Naive B cell (primary cell): ENCODE results near the gene PPP3CB. TPM values are rescaled to one million over a fixed set of nuclear protein-coding genes. Genes with fewer than 3 reads are reported as not detected.

Experiments
- ATAC-seq, 2 donors: fragments of 150-1000 bp; cut with Tn5 transposase; 2 replicates each; pipeline ENCODE4 v1.10.0; 2021; ENCODE audit warnings: low read depth in 2 of 2, mild to moderate bottlenecking in 2 of 2, moderate library complexity in 2 of 2
- DNase-seq: peaks from one replicate; pipeline ENCODE4 v3.0.0; 2022
- H3K27ac Mint-ChIP-seq, 6 donors: one replicate each; pipeline ENCODE4 v1.8.0; 2020 to 2022; ENCODE audit warnings: mild to moderate bottlenecking in 6 of 6, mixed read lengths in 6 of 6, moderate library complexity in 5 of 6, inconsistent platforms in 2 of 6
- H3K27me3 Mint-ChIP-seq, 3 donors: one replicate each; pipeline ENCODE4 v1.8.0; 2021 to 2022; ENCODE audit warnings: mixed read lengths in 3 of 3, mild to moderate bottlenecking in 1 of 3
- H3K36me3 Mint-ChIP-seq, 2 donors: one replicate each; pipeline ENCODE4 v1.8.0; 2020 to 2022; ENCODE audit warnings: mixed read lengths in 2 of 2, inconsistent platforms in 1 of 2, mild to moderate bottlenecking in 1 of 2
- H3K4me1 Mint-ChIP-seq, 3 donors: one replicate each; pipeline ENCODE4 v1.8.0; 2020 to 2022; ENCODE audit warnings: mixed read lengths in 3 of 3, inconsistent platforms in 1 of 3, mild to moderate bottlenecking in 1 of 3, moderate library complexity in 1 of 3
- H3K4me3 Mint-ChIP-seq, 8 donors: one replicate each; pipeline ENCODE4 v1.8.0; 2020 to 2022; ENCODE audit warnings: mild to moderate bottlenecking in 8 of 8, mixed read lengths in 8 of 8, moderate library complexity in 8 of 8, inconsistent platforms in 2 of 8
- H3K9me3 Mint-ChIP-seq, 7 donors: one replicate each; pipeline ENCODE4 v1.8.0; 2020 to 2022; ENCODE audit warnings: mixed read lengths in 7 of 7, mild to moderate bottlenecking in 5 of 7, inconsistent platforms in 2 of 7, moderate library complexity in 1 of 7
- polyA plus RNA-seq, 6 donors: library from polyadenylated mRNA; unstranded; fragments of 300-500 nt; fragmentation: Illumina TruSeq; gene quantifications; one replicate each; pipeline ENCODE4 v1.2.3, GENCODE V29; 2021; ENCODE audit warnings: low read depth in 6 of 6

Gene PPP3CB
- polyA plus RNA-seq, 6 donors from 2014 or later, result 4.6 to 8.0 (median 6.3) TPM

DNA sequence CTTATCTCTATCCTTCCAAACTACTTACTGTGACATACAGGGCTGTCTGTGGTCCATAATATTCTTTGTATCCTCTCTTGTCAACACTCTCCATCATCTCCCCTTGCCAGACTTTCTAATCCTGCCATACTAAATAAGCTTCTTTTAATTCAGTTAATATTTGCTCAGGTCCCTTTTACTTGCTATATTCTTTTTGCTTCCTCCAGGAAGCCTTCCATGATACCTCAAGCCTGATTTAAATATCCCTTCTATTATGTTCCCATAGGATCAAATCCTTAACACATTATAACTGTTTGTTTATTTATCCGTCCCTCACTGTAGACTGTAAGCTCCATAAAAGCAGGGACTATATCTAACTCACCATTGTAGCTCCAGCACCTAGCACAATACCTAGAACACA, 7.2 kb upstream of the PPP3CB start:
- H3K27ac Mint-ChIP-seq, result peak overlapping the region in 2 of 6 donors; percentile 26 to 50
- peaks cover 22 to 28% (median 25%) of the 10 kb centered on the region in 3 donors for H3K4me1 Mint-ChIP-seq
- no peak for ATAC-seq

DNA sequence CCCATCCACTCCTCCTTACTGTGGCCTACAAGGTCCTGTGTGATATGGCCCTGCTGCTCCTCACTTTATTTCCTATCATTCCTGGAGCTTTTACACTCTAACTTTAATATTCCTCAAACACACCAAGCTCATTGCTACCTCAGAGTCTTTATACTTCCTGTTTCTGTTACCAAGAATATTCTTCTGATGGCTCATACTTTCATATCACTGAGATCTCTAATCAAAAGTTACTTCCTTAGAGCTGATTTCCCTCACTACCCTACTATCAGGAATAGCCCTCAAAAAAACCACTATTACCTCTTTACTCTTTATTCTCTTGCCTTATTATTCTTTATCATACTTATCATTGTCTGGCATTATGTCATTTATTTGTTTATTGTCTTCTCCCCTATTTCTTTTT, 5.8 kb upstream of the PPP3CB start:
- peak; percentile 88 to 92 for ATAC-seq

More for the DNA sequence above, 7.2 kb upstream of the PPP3CB start:
- H3K4me3 Mint-ChIP-seq, result peak overlapping the region in 1 of 8 donors; percentile 0
- H3K9me3 Mint-ChIP-seq, result no peaks in the 10 kb centered on the region
- H3K36me3 Mint-ChIP-seq, result peaks cover 11 to 12% of the 10 kb centered on the region in 2 donors
- H3K27me3 Mint-ChIP-seq, result no peaks in the 10 kb centered on the region
- DNase-seq, result no peak

DNA sequence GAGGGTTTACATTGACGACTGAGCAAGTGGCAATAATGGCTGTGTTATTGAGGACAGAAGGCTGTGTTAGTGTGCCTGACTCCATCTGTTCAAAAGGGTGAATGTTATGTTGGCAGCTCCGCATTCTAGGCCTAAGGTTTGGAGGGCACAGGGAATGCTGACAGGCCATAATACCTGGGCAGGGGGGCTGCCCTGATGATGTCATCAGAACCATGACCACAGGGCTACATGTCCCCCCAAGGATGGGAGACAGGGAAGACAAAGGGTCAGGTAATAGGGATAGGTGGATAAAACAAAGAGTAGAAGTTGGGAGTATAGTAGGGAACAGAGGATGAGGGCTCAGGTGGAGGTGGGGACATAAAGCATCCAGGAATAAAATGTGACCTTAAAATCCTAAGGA, 1.8 kb upstream of the PPP3CB start:
- Mint-ChIP-seq H3K27ac (peak overlapping the region in 3 of 6 donors; percentile 47 to 61 (median 57)), H3K9me3 (no peaks in the 10 kb centered on the region)
- no peak for ATAC-seq

More for the DNA sequence above, 5.8 kb upstream of the PPP3CB start:
- no peaks in the 10 kb centered on the region for H3K9me3 Mint-ChIP-seq
- H3K36me3 Mint-ChIP-seq, result peaks cover 11 to 12% of the 10 kb centered on the region in 2 donors
- peak; percentile 20 for DNase-seq
- H3K4me1 Mint-ChIP-seq, result peaks cover 32 to 40% (median 35%) of the 10 kb centered on the region in 3 donors
- peak overlapping the region in 5 of 6 donors; percentile 5 to 76 (median 65) for H3K27ac Mint-ChIP-seq
- peak overlapping the region; percentile 9 to 78 (median 50) for H3K4me3 Mint-ChIP-seq
- no peaks in the 10 kb centered on the region for H3K27me3 Mint-ChIP-seq

DNA sequence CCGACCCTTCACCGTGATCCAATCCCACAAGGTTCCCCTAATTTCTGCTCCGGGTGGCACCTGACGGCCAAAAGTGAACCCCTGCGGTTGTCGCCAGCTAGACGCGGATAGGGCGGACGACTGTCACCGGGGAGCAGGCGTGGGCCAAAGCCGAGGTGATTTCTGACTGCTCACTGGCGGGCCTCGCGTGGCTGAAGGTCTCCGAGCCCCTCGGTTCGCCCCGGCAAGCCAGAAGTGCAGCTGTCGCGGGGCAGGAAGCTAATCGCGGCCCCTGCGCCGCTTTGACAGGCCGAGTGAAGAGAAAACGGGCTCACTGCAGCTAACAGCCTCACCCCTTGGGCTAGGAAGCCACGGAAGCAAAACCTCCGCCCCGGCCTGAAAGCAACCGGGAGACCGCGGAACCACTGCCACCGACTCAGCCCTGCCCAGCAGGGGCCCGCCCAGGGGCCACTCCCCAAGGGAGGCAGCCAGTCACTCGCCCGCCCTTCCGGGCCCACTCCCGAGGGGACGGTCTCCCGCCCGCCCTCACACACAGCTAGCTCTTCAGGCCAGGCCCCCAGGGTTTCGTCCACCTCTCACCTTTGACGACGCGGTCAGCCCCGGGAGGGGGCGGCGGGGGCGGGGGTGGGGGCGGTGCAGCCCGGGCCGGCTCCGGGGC, 469 bp downstream of the PPP3CB start:
- Mint-ChIP-seq H3K4me3 (peak overlapping the region; percentile 78 to 97 (median 94)), H3K4me1 (peaks cover 38 to 52% (median 45%) of the 10 kb centered on the region in 3 donors), H3K9me3 (no peaks in the 10 kb centered on the region), H3K36me3 (no peaks in the 10 kb centered on the region), H3K27ac (peak overlapping the region; percentile 86 to 99 (median 94)), H3K27me3 (no peaks in the 10 kb centered on the region)
- ATAC-seq (peak; percentile 78 to 79), DNase-seq (peak; percentile 89)

More for the DNA sequence above, 1.8 kb upstream of the PPP3CB start:
- DNase-seq, result no peak
- peak overlapping the region in 2 of 8 donors; percentile 52 to 84 for H3K4me3 Mint-ChIP-seq
- H3K4me1 Mint-ChIP-seq, result peaks cover 45 to 65% (median 59%) of the 10 kb centered on the region in 3 donors
- no peaks in the 10 kb centered on the region for H3K36me3 Mint-ChIP-seq
- H3K27me3 Mint-ChIP-seq, result no peaks in the 10 kb centered on the region

DNA sequence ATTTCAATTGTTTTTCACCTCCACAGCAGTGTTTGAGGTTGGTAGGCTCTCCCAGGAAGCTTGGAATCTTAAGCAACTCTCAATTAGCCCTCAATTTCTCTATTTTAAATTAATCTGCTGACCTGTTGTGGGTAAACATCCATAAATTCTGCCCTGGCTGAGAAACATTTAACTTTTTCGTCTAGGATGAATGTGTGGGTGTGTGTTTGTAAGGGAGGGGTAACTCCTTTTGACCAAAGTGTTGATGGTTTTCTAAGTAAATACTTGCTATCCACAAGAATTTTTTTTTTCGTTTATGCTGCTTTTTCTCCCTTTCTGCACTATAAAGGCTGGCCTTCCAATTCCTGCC, 973 bp downstream of the PPP3CB start:
- DNase-seq (no peak), ATAC-seq (no peak)
- peaks cover 42 to 55% (median 49%) of the 10 kb centered on the region in 3 donors for H3K4me1 Mint-ChIP-seq
- H3K27me3 Mint-ChIP-seq, result no peaks in the 10 kb centered on the region
- H3K27ac Mint-ChIP-seq, result peak overlapping the region; percentile 86 to 99 (median 94)
- no peaks in the 10 kb centered on the region for H3K36me3 Mint-ChIP-seq
- peak overlapping the region; percentile 78 to 97 (median 94) for H3K4me3 Mint-ChIP-seq
- no peaks in the 10 kb centered on the region for H3K9me3 Mint-ChIP-seq

DNA sequence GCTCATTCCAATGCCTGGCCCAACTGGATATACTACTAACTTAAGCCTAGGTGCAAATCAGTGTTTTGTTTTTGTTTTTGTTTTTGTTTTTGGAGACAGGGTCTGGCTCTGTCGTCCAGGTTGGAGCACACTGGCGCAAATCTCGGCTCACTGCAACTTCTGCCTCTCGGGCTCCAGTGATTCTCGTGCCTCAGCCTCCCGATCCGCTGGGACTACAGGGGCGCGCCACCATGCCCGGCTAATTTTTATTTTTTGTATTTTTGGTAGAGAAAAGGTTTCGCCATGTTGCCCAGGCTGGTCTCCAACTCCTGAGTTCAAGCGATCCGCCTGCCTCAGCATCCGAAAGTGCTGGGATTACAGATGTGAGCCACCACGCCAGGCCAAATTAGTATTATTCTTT, 1.6 kb downstream of the PPP3CB start:
- Mint-ChIP-seq H3K4me1 (peaks cover 46 to 57% (median 52%) of the 10 kb centered on the region in 3 donors), H3K27ac (peak overlapping the region in 4 of 6 donors; percentile 33 to 84 (median 52)), H3K27me3 (no peaks in the 10 kb centered on the region), H3K4me3 (peak overlapping the region; percentile 35 to 84 (median 74)), H3K9me3 (no peaks in the 10 kb centered on the region), H3K36me3 (no peaks in the 10 kb centered on the region)
- ATAC-seq (no peak), DNase-seq (no peak)

DNA sequence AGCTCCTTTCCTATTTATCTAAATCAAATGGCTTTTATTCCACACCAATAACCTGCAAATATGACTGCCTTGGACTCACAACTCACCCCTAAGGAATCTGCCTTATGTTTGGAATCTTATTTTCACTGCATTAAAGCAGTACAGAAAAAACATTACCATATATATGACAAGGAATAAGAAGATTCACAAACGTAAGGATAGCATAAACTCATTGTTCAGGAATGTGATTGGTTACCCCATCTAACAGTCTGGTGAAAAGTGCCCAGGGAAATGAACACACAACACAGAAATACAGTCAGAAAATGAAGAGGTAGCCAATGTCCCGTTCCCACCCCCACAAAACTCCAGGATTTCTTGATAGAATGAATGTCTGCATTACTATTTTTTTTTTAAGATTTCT, 2.0 kb downstream of the PPP3CB start:
- ATAC-seq, result no peak
- Mint-ChIP-seq H3K27me3 (no peaks in the 10 kb centered on the region), H3K4me1 (peaks cover 50 to 62% (median 55%) of the 10 kb centered on the region in 3 donors), H3K27ac (peak overlapping the region in 5 of 6 donors; percentile 8 to 84 (median 50)), H3K9me3 (no peaks in the 10 kb centered on the region), H3K4me3 (peak overlapping the region; percentile 30 to 84 (median 58)), H3K36me3 (peaks cover 3% of the 10 kb centered on the region in 2 donors)
- DNase-seq, result no peak

DNA sequence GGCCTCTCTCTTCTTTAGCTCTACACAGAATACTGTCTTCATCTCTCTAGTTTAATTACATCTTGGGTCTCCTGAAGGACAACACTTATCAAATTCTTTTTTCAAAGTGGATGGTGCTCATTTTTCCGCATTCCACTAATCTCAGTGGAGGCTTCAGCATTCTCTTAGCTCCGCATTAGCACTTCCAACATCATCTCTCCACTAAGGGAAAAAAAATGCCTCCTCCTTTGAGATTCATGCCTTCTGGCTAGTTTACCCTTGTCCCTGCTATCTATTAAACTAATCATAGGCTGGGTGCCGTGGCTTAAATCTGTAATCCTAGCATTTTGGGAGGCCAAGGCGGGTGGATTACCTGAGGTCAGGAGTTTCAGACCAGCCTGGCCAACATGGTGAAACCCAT, 9.2 kb downstream of the PPP3CB start:
- no peaks in the 10 kb centered on the region for H3K9me3 Mint-ChIP-seq
- no peak overlapping the region for H3K4me3 Mint-ChIP-seq
- H3K36me3 Mint-ChIP-seq, result peaks cover 12 to 23% of the 10 kb centered on the region in 2 donors
- no peaks in the 10 kb centered on the region for H3K27me3 Mint-ChIP-seq
- no peak for DNase-seq
- no peak for ATAC-seq
- H3K27ac Mint-ChIP-seq, result peak overlapping the region in 1 of 6 donors; percentile 49
- H3K4me1 Mint-ChIP-seq, result peaks cover 20 to 27% (median 22%) of the 10 kb centered on the region in 3 donors

DNA sequence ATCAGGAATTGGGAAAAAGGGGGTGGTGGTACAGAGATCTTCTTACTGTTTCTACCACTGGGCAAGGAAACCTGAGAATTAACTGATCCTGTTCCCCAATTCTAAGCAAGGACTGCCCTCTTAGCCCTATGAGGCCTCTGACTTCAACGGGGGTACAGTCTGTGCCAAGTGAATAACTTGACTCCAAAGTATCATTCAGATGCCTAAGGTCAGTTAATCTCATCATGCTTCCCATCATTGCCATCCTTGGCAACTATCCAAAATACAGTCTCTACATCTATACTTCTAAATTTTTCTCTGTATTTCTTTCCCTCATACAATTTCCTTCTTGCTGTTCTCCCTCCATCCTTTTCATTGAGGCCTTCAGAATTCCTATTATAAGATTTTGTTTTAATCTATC, 10.5 kb downstream of the PPP3CB start:
- H3K27me3 Mint-ChIP-seq, result no peaks in the 10 kb centered on the region
- H3K27ac Mint-ChIP-seq, result no peak overlapping the region
- H3K4me3 Mint-ChIP-seq, result no peak overlapping the region
- no peaks in the 10 kb centered on the region for H3K9me3 Mint-ChIP-seq
- peaks cover 19 to 27% (median 25%) of the 10 kb centered on the region in 3 donors for H3K4me1 Mint-ChIP-seq
- DNase-seq, result no peak
- H3K36me3 Mint-ChIP-seq, result peaks cover 12 to 23% of the 10 kb centered on the region in 2 donors
- ATAC-seq, result no peak

DNA sequence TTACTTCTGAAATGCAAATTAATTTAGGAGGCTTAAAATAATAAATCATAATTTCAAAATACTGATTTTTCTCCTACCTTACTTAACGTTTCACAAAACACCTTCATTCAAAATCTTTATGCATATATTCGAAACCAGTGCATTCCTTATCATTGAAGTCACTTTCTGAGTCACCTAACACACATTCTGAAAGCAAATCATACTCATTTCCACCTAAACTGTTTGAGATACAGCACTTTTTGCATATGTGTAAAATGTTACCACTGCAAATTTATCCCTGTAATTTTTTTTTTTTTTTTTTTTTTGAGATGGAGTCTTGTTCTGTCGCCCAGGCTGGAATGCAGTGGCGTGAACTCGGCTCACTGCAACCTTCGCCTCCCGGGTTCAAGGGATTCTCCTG, 15.7 kb downstream of the PPP3CB start:
- H3K36me3 Mint-ChIP-seq, result peaks cover 10 to 11% of the 10 kb centered on the region in 2 donors
- H3K4me1 Mint-ChIP-seq, result peaks cover 0 to 9% (median 6%) of the 10 kb centered on the region in 3 donors
- ATAC-seq (no peak), DNase-seq (no peak)
- H3K9me3 Mint-ChIP-seq, result no peaks in the 10 kb centered on the region
- H3K27me3 Mint-ChIP-seq, result no peaks in the 10 kb centered on the region
- H3K27ac Mint-ChIP-seq, result peak overlapping the region in 1 of 6 donors; percentile 43
- H3K4me3 Mint-ChIP-seq, result no peak overlapping the region

DNA sequence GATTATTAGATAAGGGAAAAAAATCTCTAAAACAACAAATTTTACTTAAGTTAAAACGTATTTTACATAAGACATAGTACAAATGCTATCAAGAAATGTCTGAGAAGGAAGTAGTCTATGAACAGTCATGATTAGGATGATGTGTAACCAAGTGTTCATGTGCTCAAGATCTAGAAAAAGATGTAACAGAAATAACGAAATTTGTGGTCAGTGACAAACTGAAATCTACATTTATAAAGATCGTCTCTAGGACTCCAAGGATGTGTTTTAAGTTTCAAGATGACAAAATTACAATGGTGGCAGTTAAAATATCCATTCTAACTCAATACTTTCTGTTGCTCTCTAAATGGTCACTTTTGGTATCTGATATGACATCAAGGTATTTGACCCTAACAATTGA, 17.2 kb downstream of the PPP3CB start:
- H3K27ac Mint-ChIP-seq, result no peak overlapping the region
- no peak for ATAC-seq
- no peaks in the 10 kb centered on the region for H3K9me3 Mint-ChIP-seq
- H3K4me3 Mint-ChIP-seq, result no peak overlapping the region
- H3K27me3 Mint-ChIP-seq, result no peaks in the 10 kb centered on the region
- H3K4me1 Mint-ChIP-seq, result peaks cover 0 to 11% (median 4%) of the 10 kb centered on the region in 3 donors
- DNase-seq, result no peak
- peaks cover 11 to 16% of the 10 kb centered on the region in 2 donors for H3K36me3 Mint-ChIP-seq

DNA sequence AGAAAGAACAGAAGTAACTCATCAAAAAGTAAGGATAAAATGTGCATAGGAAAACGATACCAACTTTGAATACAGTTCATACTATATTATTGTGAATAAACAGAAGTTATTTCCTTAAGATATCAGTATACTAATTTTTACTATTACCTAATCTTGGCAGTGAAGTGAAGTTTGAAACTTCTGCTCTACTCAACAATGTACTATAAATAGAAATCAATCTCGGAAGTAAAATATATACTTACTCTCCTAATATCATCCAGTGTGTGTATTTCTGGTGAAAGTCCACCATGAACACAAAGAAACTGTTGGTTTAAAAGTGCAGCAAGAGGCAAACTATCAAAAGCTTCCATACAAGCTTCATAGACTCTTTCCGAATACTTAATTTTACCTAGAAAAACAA, 24.6 kb downstream of the PPP3CB start:
- ATAC-seq, result no peak
- H3K4me3 Mint-ChIP-seq, result no peak overlapping the region
- H3K36me3 Mint-ChIP-seq, result peaks cover 5 to 27% of the 10 kb centered on the region in 2 donors
- H3K27me3 Mint-ChIP-seq, result no peaks in the 10 kb centered on the region
- no peak for DNase-seq
- H3K27ac Mint-ChIP-seq, result no peak overlapping the region
- H3K9me3 Mint-ChIP-seq, result no peaks in the 10 kb centered on the region
- H3K4me1 Mint-ChIP-seq, result peaks cover 8 to 12% (median 8%) of the 10 kb centered on the region in 3 donors

DNA sequence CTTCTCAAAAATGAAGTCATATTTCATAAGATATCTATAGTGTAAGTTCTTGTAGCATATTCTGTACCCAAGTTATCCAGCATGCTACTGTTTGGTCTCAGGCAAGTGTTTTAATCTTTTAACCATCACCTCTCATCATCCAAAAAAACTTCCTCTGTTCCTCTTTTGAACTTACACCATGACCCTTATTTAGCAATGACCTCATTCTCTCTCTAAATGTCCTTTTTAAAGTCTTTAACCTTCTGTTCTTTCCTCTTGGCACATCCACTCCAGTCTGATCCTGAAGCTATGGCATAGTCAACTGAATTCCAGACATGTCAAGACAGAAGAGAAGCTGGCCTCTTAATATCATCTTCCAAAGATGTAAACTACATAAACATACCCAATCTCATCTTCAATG, 26.2 kb downstream of the PPP3CB start:
- no peaks in the 10 kb centered on the region for H3K9me3 Mint-ChIP-seq
- DNase-seq (no peak), ATAC-seq (no peak)
- peaks cover 8% of the 10 kb centered on the region in 3 donors for H3K4me1 Mint-ChIP-seq
- peak overlapping the region in 4 of 6 donors; percentile 5 to 15 (median 12) for H3K27ac Mint-ChIP-seq
- H3K4me3 Mint-ChIP-seq, result no peak overlapping the region
- H3K36me3 Mint-ChIP-seq, result peaks cover 8 to 20% of the 10 kb centered on the region in 2 donors
- H3K27me3 Mint-ChIP-seq, result no peaks in the 10 kb centered on the region

DNA sequence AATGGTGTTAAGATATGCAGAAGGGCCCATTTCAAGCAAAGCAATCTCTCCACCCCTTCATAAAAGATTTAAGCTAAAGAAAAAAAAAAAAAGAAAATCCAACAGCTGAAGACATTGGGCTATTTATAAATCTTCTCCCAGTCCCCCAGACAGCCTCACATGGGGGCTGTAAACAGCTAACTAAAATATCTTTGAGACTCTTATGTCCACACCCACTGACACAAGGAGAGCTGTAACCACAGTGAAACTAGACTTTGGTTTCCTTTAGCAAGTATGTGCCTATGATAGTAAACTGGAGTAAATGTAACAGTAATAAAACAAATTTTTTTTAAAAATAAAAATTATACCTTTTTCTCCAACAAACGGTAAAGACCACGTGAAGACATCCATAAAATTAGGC, 28.6 kb downstream of the PPP3CB start:
- H3K9me3 Mint-ChIP-seq, result no peaks in the 10 kb centered on the region
- peaks cover 13 to 26% of the 10 kb centered on the region in 2 donors for H3K36me3 Mint-ChIP-seq
- H3K27ac Mint-ChIP-seq, result peak overlapping the region in 2 of 6 donors; percentile 26 to 47
- H3K4me3 Mint-ChIP-seq, result no peak overlapping the region
- H3K27me3 Mint-ChIP-seq, result no peaks in the 10 kb centered on the region
- ATAC-seq, result no peak
- peaks cover 8 to 14% (median 8%) of the 10 kb centered on the region in 3 donors for H3K4me1 Mint-ChIP-seq
- no peak for DNase-seq
